GM12874 (cell line): Measurements from ENCODE around the gene TRAPPC1.

ENCODE experiments used
- CTCF ChIP-seq: IDR thresholded peaks from 2 replicates; pipeline ENCODE4 v1.5.1; 2011; ENCODE audit warnings: low read depth, mild to moderate bottlenecking, control low read depth, low read length, moderate library complexity; ENCODE audit not compliant: insufficient read depth

Gene TRAPPC1

GRCh38 chr17:7922845-7923628, 8.7 kb downstream of the TRAPPC1 start:
- TF ChIP-seq CTCF, result 0 out of 2 replicates have a peak, but pooled peaks have one; percentile 10

GRCh38 chr17:7922269-7922844, 9.4 kb downstream of the TRAPPC1 start:
- TF ChIP-seq CTCF, result no peak

- no peak for TF ChIP-seq CTCF
Measured at GRCh38 chr17:7916808-7917207, 14.9 kb downstream of the TRAPPC1 start.

GRCh38 chr17:7916385-7916682, 15.4 kb downstream of the TRAPPC1 start:
- no peak for TF ChIP-seq CTCF

GRCh38 chr17:7915611-7916384, 15.9 kb downstream of the TRAPPC1 start, which contains the start of gene RNF227:
TSS of gene RNF227 (minus strand) at chr17:7916289. CDS start at chr17:7916195, 94 bp downstream.
- TF ChIP-seq CTCF, result no peak

- TF ChIP-seq CTCF, result no peak
Measured at GRCh38 chr17:7915179-7915610, 16.6 kb downstream of the TRAPPC1 start.

GRCh38 chr17:7912927-7913524, 18.7 kb downstream of the TRAPPC1 start:
- TF ChIP-seq CTCF, result peak; percentile 64
